GM18870 (cell line): ENCODE results near the gene TLR10.
A peak's percentile ranks its signal among the peaks of the same experiment; 100 is the strongest.
"Not testable (repeated sequence)": the region's sequence is repeated elsewhere in the genome, so short reads cannot be mapped to it uniquely, and the experiment has no call there.

Source experiments
- ATAC-seq: cut with Tn5 transposase; IDR thresholded peaks from one replicate; pipeline ENCODE4 v1.9.1; 2021; ENCODE audit warnings: moderate library complexity; ENCODE audit not compliant: unreplicated experiment

TLR10 gene

GRCh38 chr4:38769857-38770256 lies 12.9 kb downstream of the TLR10 start:
- no peak for ATAC-seq

GRCh38 chr4:38769441-38769840 lies 13.3 kb downstream of the TLR10 start:
- ATAC-seq = no peak

- no peak for ATAC-seq
Measured at GRCh38 chr4:38768968-38769394, 13.8 kb downstream of the TLR10 start.

GRCh38 chr4:38766940-38767339 lies 15.8 kb downstream of the TLR10 start:
- ATAC-seq = not testable (repeated sequence)

- ATAC-seq = no peak
Measured at GRCh38 chr4:38765382-38765781, 17.4 kb downstream of the TLR10 start.

- ATAC-seq = no peak
Measured at GRCh38 chr4:38764277-38764676, 18.5 kb downstream of the TLR10 start.

- ATAC-seq = no peak
Measured at GRCh38 chr4:38762560-38762959, 20.2 kb downstream of the TLR10 start.

- no peak for ATAC-seq
Measured at GRCh38 chr4:38759790-38760122, 23.0 kb downstream of the TLR10 start.

- ATAC-seq = no peak
Measured at GRCh38 chr4:38759113-38759789, 23.5 kb downstream of the TLR10 start.

GRCh38 chr4:38757945-38758600 lies 24.7 kb downstream of the TLR10 start:
- ATAC-seq = no peak

GRCh38 chr4:38752941-38753806 lies 29.6 kb downstream of the TLR10 start:
- no peak for ATAC-seq

GRCh38 chr4:38752372-38752940 lies 30.3 kb downstream of the TLR10 start:
- ATAC-seq = peak; percentile 95

- ATAC-seq = no peak
Measured at GRCh38 chr4:38751341-38752010, 31.3 kb downstream of the TLR10 start.

GRCh38 chr4:38749336-38749735 lies 33.5 kb downstream of the TLR10 start:
- no peak for ATAC-seq

GRCh38 chr4:38747629-38748028 lies 35.2 kb downstream of the TLR10 start:
- no peak for ATAC-seq

- no peak for ATAC-seq
Measured at GRCh38 chr4:38745881-38746280, 36.9 kb downstream of the TLR10 start.

- ATAC-seq = no peak
Measured at GRCh38 chr4:38743866-38744265, 38.9 kb downstream of the TLR10 start.

GRCh38 chr4:38740303-38740702 lies 42.5 kb downstream of the TLR10 start:
- no peak for ATAC-seq

GRCh38 chr4:38738940-38739803 lies 43.6 kb downstream of the TLR10 start:
- no peak for ATAC-seq

- no peak for ATAC-seq
Measured at GRCh38 chr4:38735870-38736269, 46.9 kb downstream of the TLR10 start.
